HEK293T (cell line): ENCODE data around the gene FAM114A1.

ENCODE experiments used
- BHLHE40 ChIP-seq: fragments of 450-650 bp; IDR thresholded peaks from 2 replicates; pipeline ENCODE4 v1.6.1; 2016; ENCODE audit warnings: mild to moderate bottlenecking, moderate library complexity, borderline replicate concordance
- FOXM1 ChIP-seq: fragments of 450-650 bp; IDR thresholded peaks from 2 replicates; pipeline ENCODE4 v1.6.1; 2017; ENCODE audit warnings: mild to moderate bottlenecking, borderline replicate concordance
- NFRKB ChIP-seq: fragments of 450-650 bp; IDR thresholded peaks from 2 replicates; pipeline ENCODE4 v1.6.1; 2016; ENCODE audit warnings: mild to moderate bottlenecking, moderate library complexity

DNA sequence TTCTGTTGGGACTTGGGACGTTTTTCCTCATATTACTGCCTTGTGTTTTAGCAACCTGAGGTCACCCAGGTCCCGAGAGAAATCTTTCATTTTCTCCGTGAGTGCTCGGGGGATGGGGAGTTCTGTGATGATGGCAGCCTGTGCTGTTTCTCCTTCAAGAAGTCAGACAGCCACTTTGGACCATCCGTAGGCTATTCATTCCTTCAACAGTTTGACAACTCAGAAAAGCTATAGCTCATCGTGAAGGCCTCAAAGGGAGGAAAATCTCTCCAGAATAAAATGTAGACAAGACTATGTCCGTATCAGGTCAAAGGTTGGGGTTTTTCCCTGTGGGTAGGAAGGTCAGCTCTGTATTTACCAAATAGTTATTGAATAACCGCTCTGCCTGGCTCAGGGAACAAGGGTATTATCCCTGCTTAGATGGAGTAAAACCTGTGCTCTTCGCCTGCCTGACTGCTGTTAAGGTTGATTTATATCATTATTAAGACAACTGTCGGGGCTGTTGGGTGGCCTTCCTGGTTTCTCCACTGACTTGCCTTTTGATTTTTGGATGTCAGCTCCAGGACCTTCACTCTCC, 36.6 kb downstream of the FAM114A1 start:
- TF ChIP-seq FOXM1, result no peak
- TF ChIP-seq NFRKB, result no peak
- no peak for TF ChIP-seq BHLHE40
